Measurements from ENCODE around the gene GRK5. TPM values are rescaled to one million over a fixed set of nuclear protein-coding genes. Genes with fewer than 3 reads are reported as not detected.

The GRK5 gene
- polyA plus RNA-seq, 1 donor from 2014 or later = 34.9 TPM

DNA sequence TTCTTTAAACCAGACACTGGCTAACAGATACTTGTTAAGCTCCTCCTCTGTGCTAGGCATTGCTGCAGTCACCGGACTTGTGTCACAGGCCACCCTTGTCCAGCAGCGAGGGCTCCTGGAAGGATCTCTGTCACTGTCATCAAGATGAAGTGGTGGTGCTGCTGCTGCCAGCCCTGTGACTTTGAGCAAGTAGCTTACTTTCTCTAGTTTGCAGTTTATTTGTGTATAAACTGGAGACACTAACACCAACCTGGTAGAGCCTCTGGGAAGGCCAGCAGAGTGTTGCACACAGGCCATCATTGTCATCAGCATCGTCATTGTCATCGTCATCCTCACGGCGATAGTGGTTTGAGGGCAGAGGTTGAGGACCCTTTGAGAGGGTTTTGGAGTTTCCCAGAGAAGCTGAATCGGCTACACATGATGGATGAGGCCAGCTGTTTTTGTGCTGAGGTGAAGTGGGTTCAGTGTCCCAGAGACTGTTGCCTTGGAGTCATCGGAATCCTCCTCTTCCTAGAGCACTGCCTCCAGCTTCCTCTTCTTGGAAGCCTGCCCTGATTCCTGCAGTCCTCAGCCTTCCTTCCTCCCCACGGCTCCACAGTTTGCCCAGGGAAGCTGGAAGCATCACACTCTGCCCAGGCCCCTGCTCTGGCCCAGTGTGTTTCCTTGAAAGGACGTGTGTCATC lies 128.4 kb downstream of the GRK5 start:
- no peaks in the 10 kb centered on the region for H3K27me3 ChIP-seq (ENCODE audit: insufficient read depth, low read depth, low read length)
- no peaks in the 10 kb centered on the region for H3F3A ChIP-seq (ENCODE audit: insufficient read depth, low read length, poor library complexity, severe bottlenecking)
- no peaks in the 10 kb centered on the region for H4K20me1 ChIP-seq (ENCODE audit: insufficient read depth)
- no peak overlapping the region for H3K27ac ChIP-seq (ENCODE audit: low read length)
- no peak overlapping the region for H2AFZ ChIP-seq (ENCODE audit: low read depth, low read length)
- H3K9ac ChIP-seq (ENCODE audit: low read length) = no peak overlapping the region
- no peaks in the 10 kb centered on the region for H3K79me2 ChIP-seq (replicated peaks; ENCODE audit: insufficient read depth, low read length)
- H3K4me3 ChIP-seq (ENCODE audit: low read length) = no peak overlapping the region
- TF ChIP-seq EZH2 (IDR thresholded peaks at IDR 0.05; ENCODE audit: borderline replicate concordance, insufficient read depth, low read length, poor library complexity, severe bottlenecking) (no peak), REST (IDR thresholded peaks at IDR 0.05; ENCODE audit: borderline replicate concordance) (no peak), EP300 (conservative IDR thresholded peaks at IDR 0.05; ENCODE audit: poor library complexity, severe bottlenecking) (no peak), SMC3 (conservative IDR thresholded peaks at IDR 0.05; ENCODE audit: poor library complexity) (no peak), CTCF (IDR thresholded peaks at IDR 0.05; ENCODE audit: poor library complexity, severe bottlenecking) (no peak), MXI1 (conservative IDR thresholded peaks at IDR 0.05; ENCODE audit: poor library complexity, severe bottlenecking) (no peak), TAF1 (IDR thresholded peaks at IDR 0.05; ENCODE audit: low read depth) (no peak), RAD21 (conservative IDR thresholded peaks at IDR 0.05) (no peak), POLR2AphosphoS5 (IDR thresholded peaks at IDR 0.05) (no peak)
- no peaks in the 10 kb centered on the region for H3K36me3 ChIP-seq (ENCODE audit: insufficient read depth, low read length)
- H3K9me3 ChIP-seq (ENCODE audit: low read length) = no peaks in the 10 kb centered on the region
- no peak overlapping the region for H3K4me2 ChIP-seq (ENCODE audit: low read length)
- no peaks in the 10 kb centered on the region for H3K9me2 ChIP-seq (ENCODE audit: insufficient read depth, low read length)

GRCh38 chr10:119336599-119336998 lies 129.2 kb downstream of the GRK5 start:
- Histone ChIP-seq H3K27me3 (ENCODE audit: insufficient read depth, low read depth, low read length) (no peaks in the 10 kb centered on the region), H3K4me2 (ENCODE audit: low read length) (no peak overlapping the region), H3K27ac (ENCODE audit: low read length) (no peak overlapping the region), H3F3A (ENCODE audit: insufficient read depth, low read length, poor library complexity, severe bottlenecking) (no peaks in the 10 kb centered on the region), H4K20me1 (ENCODE audit: insufficient read depth) (no peaks in the 10 kb centered on the region), H2AFZ (ENCODE audit: low read depth, low read length) (no peak overlapping the region), H3K9ac (ENCODE audit: low read length) (no peak overlapping the region), H3K9me2 (ENCODE audit: insufficient read depth, low read length) (no peaks in the 10 kb centered on the region), H3K36me3 (ENCODE audit: insufficient read depth, low read length) (no peaks in the 10 kb centered on the region), H3K4me3 (ENCODE audit: low read length) (no peak overlapping the region), H3K79me2 (replicated peaks; ENCODE audit: insufficient read depth, low read length) (no peaks in the 10 kb centered on the region), H3K9me3 (ENCODE audit: low read length) (no peaks in the 10 kb centered on the region)
- TF ChIP-seq SMC3 (conservative IDR thresholded peaks at IDR 0.05; ENCODE audit: poor library complexity) (no peak), POLR2AphosphoS5 (IDR thresholded peaks at IDR 0.05) (no peak), REST (IDR thresholded peaks at IDR 0.05; ENCODE audit: borderline replicate concordance) (no peak), RAD21 (conservative IDR thresholded peaks at IDR 0.05) (no peak), CTCF (IDR thresholded peaks at IDR 0.05; ENCODE audit: poor library complexity, severe bottlenecking) (no peak), MXI1 (conservative IDR thresholded peaks at IDR 0.05; ENCODE audit: poor library complexity, severe bottlenecking) (no peak), EZH2 (IDR thresholded peaks at IDR 0.05; ENCODE audit: borderline replicate concordance, insufficient read depth, low read length, poor library complexity, severe bottlenecking) (no peak), TAF1 (IDR thresholded peaks at IDR 0.05; ENCODE audit: low read depth) (no peak), EP300 (conservative IDR thresholded peaks at IDR 0.05; ENCODE audit: poor library complexity, severe bottlenecking) (no peak)
